GM21825 (cell line): ENCODE results near the gene NLGN1.

ENCODE experiments used
- ATAC-seq: cut with Tn5 transposase; IDR thresholded peaks from one replicate; pipeline ENCODE4 v1.9.1; 2021; ENCODE audit warnings: mild to moderate bottlenecking, moderate library complexity; ENCODE audit not compliant: unreplicated experiment

NLGN1 gene

GRCh38 chr3:174126990-174127758 is 729.6 kb downstream of the NLGN1 start:
- no peak for ATAC-seq

- no peak for ATAC-seq
Observed at GRCh38 chr3:174132006-174132405, 734.5 kb downstream of the NLGN1 start.

DNA sequence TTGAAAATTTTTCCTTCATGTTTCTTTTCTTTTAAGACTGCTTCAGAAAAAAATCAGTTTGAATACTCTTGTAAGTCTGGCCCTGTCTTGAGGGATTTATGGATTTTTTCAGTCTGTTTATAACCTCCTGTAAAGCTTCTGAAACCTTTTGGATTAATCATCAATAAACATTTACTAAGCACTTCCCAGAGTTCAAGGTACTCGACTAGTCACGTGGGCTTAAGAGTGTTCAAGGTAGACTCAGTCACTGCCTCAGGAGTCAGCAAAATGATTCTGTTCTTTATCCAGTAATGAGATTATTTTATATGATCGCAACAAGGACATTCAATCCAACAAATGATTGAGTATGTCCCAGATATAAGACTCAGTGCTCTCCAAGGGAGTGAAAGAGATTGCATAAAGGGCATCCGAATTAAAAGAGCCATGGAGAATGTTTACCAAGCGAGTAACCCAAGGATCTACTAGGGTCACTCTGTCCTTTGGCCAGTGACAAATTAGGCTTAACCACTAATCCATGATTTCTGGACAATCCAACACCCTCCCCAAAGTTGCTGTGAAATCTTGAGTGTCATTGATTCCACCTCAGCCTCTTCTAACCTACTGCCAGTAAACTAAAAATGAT is 735.0 kb downstream of the NLGN1 start:
- ATAC-seq: no peak

DNA sequence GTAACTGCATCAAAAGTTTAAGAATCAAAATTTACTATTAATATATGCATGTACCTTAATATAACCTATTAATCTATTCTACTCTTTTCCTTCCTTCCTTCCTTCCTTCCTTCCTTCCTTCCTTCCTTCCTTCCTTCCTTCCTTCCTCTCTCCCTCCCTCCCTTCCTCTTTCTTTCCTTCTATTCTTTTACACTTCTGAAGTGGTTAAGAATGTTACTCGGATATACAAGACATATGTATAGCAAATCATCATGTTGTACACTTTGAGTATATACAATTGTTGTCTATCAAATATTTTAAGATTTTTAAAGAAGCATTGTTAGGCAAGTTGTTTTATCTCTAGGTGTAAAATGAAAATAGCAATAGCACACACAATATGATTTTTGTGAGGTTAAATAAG is 748.5 kb downstream of the NLGN1 start:
- no peak for ATAC-seq

GRCh38 chr3:174147798-174148197 is 750.3 kb downstream of the NLGN1 start:
- ATAC-seq: no peak

- ATAC-seq: no peak
Observed at GRCh38 chr3:174153871-174154270, 756.3 kb downstream of the NLGN1 start.

GRCh38 chr3:174156200-174156599 is 758.7 kb downstream of the NLGN1 start:
- ATAC-seq: no peak

DNA sequence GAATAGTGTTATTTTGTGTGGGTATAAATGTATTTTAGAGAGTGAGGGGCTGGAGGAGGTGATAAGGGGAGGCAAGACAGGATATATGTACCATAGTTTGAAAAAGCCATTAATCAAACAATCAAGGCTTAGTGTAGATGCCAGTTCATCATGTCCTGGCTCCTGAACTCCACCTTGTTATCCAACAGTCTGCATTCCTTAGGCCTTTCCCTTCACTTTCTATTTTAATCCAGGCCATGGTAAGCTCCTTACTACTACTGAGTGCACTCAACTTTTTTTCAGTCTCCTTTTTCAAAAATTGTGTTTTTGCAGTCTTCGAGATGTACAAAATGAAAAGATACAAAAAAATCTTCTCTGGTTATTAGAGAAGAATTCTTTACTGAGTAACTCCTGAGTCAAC is 761.1 kb downstream of the NLGN1 start:
- no peak for ATAC-seq

GRCh38 chr3:174159604-174160003 is 762.1 kb downstream of the NLGN1 start:
- ATAC-seq: no peak

- ATAC-seq: no peak
Observed at GRCh38 chr3:174162550-174162949, 765.0 kb downstream of the NLGN1 start.

- no peak for ATAC-seq
Observed at GRCh38 chr3:174168026-174168425, 770.5 kb downstream of the NLGN1 start.

GRCh38 chr3:174168538-174169254 is 771.2 kb downstream of the NLGN1 start:
- ATAC-seq: no peak

GRCh38 chr3:174169736-174170135 is 772.2 kb downstream of the NLGN1 start:
- no peak for ATAC-seq

DNA sequence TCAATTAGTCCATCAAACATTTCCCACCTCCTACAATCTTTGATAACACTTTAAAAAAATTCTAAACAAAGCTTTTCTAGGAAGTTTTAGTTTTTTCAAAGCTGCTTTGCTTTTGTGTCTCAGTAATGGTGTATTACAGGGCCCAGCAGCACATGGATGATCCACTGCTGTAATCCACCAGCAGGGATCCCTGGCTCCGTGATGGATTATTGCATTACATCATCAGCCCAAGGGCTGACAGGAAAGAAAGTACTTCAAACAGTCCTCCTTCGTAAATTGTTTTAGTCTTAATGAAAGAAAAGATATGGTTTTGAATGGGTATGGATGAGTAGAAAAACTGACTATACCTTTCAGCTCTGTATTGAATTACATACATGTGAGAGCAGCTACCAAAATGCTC is 772.7 kb downstream of the NLGN1 start:
- no peak for ATAC-seq

GRCh38 chr3:174186377-174186989 is 788.9 kb downstream of the NLGN1 start:
- no peak for ATAC-seq

DNA sequence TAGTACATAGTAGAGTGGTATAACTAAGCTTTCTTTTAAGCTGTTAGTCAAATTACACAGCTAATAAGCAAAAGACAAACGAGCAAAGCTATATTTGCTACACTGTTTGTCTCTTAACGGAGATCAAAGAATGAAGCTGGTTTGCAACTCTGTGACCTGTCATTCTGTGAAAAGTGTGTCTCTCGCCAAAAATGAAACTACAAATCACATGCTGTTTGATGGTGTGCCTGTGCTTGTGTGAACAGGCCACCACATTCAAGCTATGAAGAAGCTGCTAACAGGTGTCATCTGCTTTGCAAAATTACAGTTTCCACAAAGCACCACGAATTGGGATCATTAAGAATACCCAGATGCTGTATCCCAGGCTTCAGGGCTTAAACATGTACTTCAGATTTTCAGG is 793.8 kb downstream of the NLGN1 start:
- no peak for ATAC-seq

DNA sequence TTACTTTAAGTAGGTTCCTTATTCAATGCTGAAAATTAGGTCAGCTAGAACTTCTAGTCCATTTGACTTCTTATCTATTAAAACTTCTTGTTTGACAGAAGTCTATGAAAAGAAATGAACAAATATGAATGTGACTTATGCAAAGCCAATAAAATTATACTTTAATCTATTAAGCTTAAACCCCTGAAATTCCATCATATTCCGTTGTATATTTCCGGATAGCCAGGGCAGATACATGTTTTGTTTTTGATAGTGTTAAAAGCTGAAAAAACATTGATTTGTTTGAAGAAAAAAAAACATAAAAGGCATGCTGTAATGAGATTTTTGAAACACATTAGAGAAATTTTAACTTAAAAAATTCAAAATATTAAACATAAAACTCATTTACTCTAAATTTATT is 794.4 kb downstream of the NLGN1 start:
- no peak for ATAC-seq

- no peak for ATAC-seq
Observed at GRCh38 chr3:174192471-174192870, 794.9 kb downstream of the NLGN1 start.

GRCh38 chr3:174193604-174194003 is 796.1 kb downstream of the NLGN1 start:
- ATAC-seq: no peak

- ATAC-seq: no peak
Observed at GRCh38 chr3:174197416-174197815, 799.9 kb downstream of the NLGN1 start.

DNA sequence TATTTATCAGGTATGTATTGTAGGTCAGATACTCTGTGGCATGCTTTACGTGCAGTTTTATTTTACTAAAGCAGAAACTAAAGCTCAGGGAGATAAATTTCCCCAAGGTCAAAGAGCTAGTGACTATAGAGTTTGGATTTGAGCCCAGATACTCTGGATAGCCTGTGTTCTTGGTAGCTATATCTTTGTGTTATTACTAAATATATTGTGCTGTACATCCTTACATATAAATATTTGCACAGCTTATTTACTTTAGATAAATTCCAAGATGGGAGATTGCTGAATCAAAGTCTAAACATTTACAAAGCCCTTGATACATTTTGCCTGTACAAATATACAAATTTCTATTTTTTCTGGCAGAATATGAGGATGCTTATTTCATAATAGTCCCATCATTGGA is 800.7 kb downstream of the NLGN1 start:
- no peak for ATAC-seq

DNA sequence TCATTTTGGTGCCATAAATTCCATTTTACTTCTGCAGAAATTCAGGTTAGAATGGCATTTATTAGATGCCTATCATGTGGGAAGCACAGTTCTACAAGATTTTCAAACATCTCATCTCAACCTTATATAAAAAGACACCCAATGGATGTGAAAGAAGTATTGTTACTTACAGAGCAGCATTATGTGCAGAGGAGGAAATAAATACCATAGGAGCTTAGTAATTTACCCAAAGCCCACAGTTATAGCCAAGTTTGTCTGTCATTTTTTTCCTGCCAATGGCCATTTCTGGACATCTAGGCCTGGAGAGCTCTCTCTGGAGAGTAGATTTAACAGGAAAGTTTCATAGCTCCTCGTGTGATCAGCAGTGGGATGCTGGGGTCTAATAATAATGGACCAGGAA is 802.2 kb downstream of the NLGN1 start:
- ATAC-seq: no peak
